MM.1S (cell line): ENCODE measurements around the gene RBM28.
A peak's percentile ranks its signal among the peaks of the same experiment; 100 is the strongest.

Experiments
- DNase-seq: peaks from one replicate; pipeline ENCODE4 v3.0.0-alpha.2; 2015
- H2AFZ ChIP-seq: fragments of 300-600 bp; sonication (generic); 2 replicates; pipeline ENCODE4 v1.6.0; 2016; ENCODE audit warnings: antibody characterized with exemption, low read length
- H3F3A ChIP-seq: fragments of 300-600 bp; sonication (generic); 2 replicates; pipeline ENCODE4 v1.6.1; 2016; ENCODE audit warnings: mild to moderate bottlenecking, antibody characterized with exemption, low read length, moderate library complexity, mixed read lengths; ENCODE audit not compliant: insufficient read depth
- H3K27ac ChIP-seq: fragments of 300-600 bp; sonication (generic); 2 replicates; pipeline ENCODE4 v1.5.1; 2016; ENCODE audit warnings: mild to moderate bottlenecking, low read length
- H3K27me3 ChIP-seq: fragments of 300-600 bp; sonication (generic); replicated peaks from 2 replicates; pipeline ENCODE4 v1.6.0; 2016; ENCODE audit warnings: low read length; ENCODE audit not compliant: insufficient read depth
- H3K36me3 ChIP-seq: fragments of 300-600 bp; sonication (generic); replicated peaks from 2 replicates; pipeline ENCODE4 v1.6.1; 2016; ENCODE audit warnings: mild to moderate bottlenecking, low read length, mixed read lengths; ENCODE audit not compliant: insufficient read depth
- H3K4me1 ChIP-seq: fragments of 300-600 bp; sonication (generic); 2 replicates; pipeline ENCODE4 v1.6.1; 2016; ENCODE audit warnings: low read length, mixed read lengths
- H3K4me2 ChIP-seq: fragments of 300-600 bp; sonication (generic); 2 replicates; pipeline ENCODE4 v1.6.0; 2016; ENCODE audit warnings: low read depth, low read length
- H3K4me3 ChIP-seq: fragments of 300-600 bp; sonication (generic); 2 replicates; pipeline ENCODE4 v1.5.1; 2016; ENCODE audit warnings: low read length, mixed read lengths
- H3K79me2 ChIP-seq: fragments of 300-600 bp; sonication (generic); 2 replicates; pipeline ENCODE4 v1.6.1; 2016; ENCODE audit warnings: mixed run types, low read length, mixed read lengths
- H3K9ac ChIP-seq: fragments of 300-600 bp; sonication (generic); 2 replicates; pipeline ENCODE4 v1.6.1; 2016; ENCODE audit warnings: low read length, mixed read lengths
- H3K9me2 ChIP-seq: fragments of 300-600 bp; sonication (generic); replicated peaks from 2 replicates; pipeline ENCODE4 v1.6.1; 2016; ENCODE audit warnings: mild to moderate bottlenecking, low read length, mixed read lengths; ENCODE audit not compliant: insufficient read depth
- H3K9me3 ChIP-seq: fragments of 300-600 bp; sonication (generic); replicated peaks from 2 replicates; pipeline ENCODE4 v1.6.1; 2016; ENCODE audit warnings: mild to moderate bottlenecking, low read length, mixed read lengths; ENCODE audit not compliant: insufficient read depth
- H4K20me1 ChIP-seq: fragments of 300-600 bp; sonication (generic); 2 replicates; pipeline ENCODE4 v1.6.1; 2016; ENCODE audit warnings: mild to moderate bottlenecking, low read length, moderate library complexity, mixed read lengths; ENCODE audit not compliant: insufficient read depth
- CTCF ChIP-seq: fragments of 300-600 bp; sonication (generic); IDR thresholded peaks from 2 replicates; pipeline ENCODE4 v1.5.1; 2016; ENCODE audit warnings: antibody characterized with exemption, low read length, mixed read lengths
- EZH2 ChIP-seq: fragments of 300-600 bp; sonication (generic); optimal IDR thresholded peaks from 2 replicates; pipeline ENCODE3; 2017; ENCODE audit warnings: low read depth, mild to moderate bottlenecking, antibody characterized with exemption, low read length, mixed read lengths
- EZH2phosphoT487 ChIP-seq: fragments of 300-600 bp; sonication (generic); IDR thresholded peaks from 2 replicates; pipeline ENCODE4 v1.6.1; 2018; ENCODE audit warnings: antibody characterized with exemption, low read length

The RBM28 gene

DNA sequence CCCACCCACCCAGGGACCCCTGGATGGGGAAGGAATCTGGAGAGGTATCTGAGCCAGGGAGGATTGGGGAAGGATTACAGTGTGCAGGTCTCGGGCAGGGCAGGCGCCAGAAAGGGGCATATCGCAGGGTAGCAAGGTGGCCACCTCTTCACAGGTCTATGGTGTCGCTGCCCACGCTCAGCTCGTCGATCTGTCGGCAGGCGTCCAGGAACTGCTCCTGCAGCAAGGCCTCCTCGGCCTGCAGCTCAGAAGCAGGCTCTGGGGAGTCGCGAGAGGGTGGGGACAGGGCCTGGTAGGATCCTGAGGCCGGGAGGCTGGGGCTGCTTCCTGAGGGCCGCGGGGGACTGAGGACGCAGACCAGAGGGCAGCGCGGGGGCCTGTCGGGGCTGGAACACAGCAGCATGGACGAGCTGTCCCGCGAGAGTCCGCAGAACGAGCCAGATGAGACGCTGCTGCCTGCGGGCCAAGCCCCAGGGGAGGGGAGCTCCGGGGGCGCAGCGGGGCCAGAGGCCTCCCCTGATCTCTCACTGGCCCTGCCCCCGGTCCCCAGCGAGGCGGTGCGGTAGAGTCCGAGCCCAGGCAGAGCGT is 7.1 kb upstream of the RBM28 start:
- Histone ChIP-seq H3K4me3 (no peak overlapping the region), H2AFZ (no peak overlapping the region), H3K4me1 (no peaks in the 10 kb centered on the region), H3K4me2 (no peak overlapping the region), H3K27ac (no peak overlapping the region), H3K9ac (no peak overlapping the region), H3K79me2 (no peaks in the 10 kb centered on the region), H3F3A (no peaks in the 10 kb centered on the region), H4K20me1 (no peaks in the 10 kb centered on the region), H3K36me3 (no peaks in the 10 kb centered on the region), H3K9me2 (no peaks in the 10 kb centered on the region), H3K27me3 (peaks cover 56% of the 10 kb centered on the region), H3K9me3 (no peaks in the 10 kb centered on the region)
- no peak for DNase-seq
- TF ChIP-seq CTCF (no peak), EZH2 (no peak), EZH2phosphoT487 (no peak)

DNA sequence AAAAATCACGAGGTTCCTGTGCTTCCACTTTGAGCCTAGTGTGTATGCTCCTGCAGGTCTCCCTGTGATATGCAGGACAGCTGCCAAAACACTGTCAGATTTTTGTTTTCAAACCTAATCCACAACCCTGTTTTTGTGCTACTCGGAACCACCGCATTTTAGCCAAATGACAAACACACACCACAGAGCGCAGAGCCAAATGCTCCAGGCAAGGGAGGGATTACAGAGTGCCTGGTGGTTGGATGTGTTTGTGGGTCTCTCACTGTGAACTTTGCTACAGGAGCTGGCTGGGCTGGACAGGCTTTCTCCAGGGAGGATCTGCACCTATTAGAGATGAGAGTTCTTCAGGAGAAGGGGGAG is 5.7 kb upstream of the RBM28 start:
- Histone ChIP-seq H3K4me2 (no peak overlapping the region), H3K9ac (no peak overlapping the region), H3F3A (no peaks in the 10 kb centered on the region), H3K36me3 (no peaks in the 10 kb centered on the region), H4K20me1 (no peaks in the 10 kb centered on the region), H3K4me3 (no peak overlapping the region), H3K27me3 (peaks cover 51% of the 10 kb centered on the region), H3K79me2 (no peaks in the 10 kb centered on the region), H3K27ac (no peak overlapping the region), H3K9me3 (no peaks in the 10 kb centered on the region), H3K4me1 (no peaks in the 10 kb centered on the region), H3K9me2 (no peaks in the 10 kb centered on the region), H2AFZ (no peak overlapping the region)
- TF ChIP-seq EZH2 (no peak), CTCF (no peak), EZH2phosphoT487 (no peak)
- no peak for DNase-seq

DNA sequence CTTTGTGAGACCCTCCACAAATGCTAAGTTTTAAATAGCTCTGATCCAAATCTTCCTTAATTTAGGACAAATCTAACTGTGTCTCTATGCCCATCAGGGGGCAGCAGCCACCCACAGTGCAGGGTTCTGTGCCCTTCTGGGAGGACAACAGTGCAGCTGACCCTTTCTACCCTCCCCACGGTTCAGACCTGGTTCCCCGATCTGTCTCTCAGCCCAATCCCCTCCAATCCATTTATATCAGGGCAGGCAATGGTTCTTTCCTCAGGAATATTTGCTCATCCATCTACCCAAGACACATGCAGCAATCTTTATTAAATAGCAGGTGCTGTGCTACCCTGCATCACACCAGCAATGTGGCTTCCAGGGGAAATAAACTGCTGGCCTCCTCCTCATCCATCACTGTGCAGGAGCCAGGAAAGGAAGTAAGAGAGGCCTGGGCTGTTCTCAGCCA is 4.0 kb upstream of the RBM28 start:
- peaks cover 36% of the 10 kb centered on the region for H3K27me3 ChIP-seq
- H3K9ac ChIP-seq: no peak overlapping the region
- DNase-seq: peak; percentile 42
- no peak overlapping the region for H2AFZ ChIP-seq
- no peak overlapping the region for H3K4me2 ChIP-seq
- 0 out of 2 replicates have a peak, but pooled peaks cover 3% of the 10 kb centered on the region for H3K4me1 ChIP-seq
- TF ChIP-seq CTCF (peak; percentile 78), EZH2phosphoT487 (no peak), EZH2 (no peak)
- H3K4me3 ChIP-seq: no peak overlapping the region
- no peaks in the 10 kb centered on the region for H3K36me3 ChIP-seq
- no peaks in the 10 kb centered on the region for H3K9me2 ChIP-seq
- peaks cover 9% of the 10 kb centered on the region for H3K79me2 ChIP-seq
- H4K20me1 ChIP-seq: no peaks in the 10 kb centered on the region
- peaks cover 7% of the 10 kb centered on the region for H3F3A ChIP-seq
- H3K9me3 ChIP-seq: no peaks in the 10 kb centered on the region
- H3K27ac ChIP-seq: no peak overlapping the region
